HG03159 (cell line): ENCODE measurements around the gene ARMC2.
A peak's percentile ranks its signal among the peaks of the same experiment; 100 is the strongest.
"Not testable (repeated sequence)": the region's sequence is repeated elsewhere in the genome, so short reads cannot be mapped to it uniquely, and the experiment has no call there.

ENCODE experiments used
- ATAC-seq: cut with Tn5 transposase; IDR thresholded peaks from one replicate; pipeline ENCODE4 v1.9.1; 2021; ENCODE audit warnings: mild to moderate bottlenecking, moderate library complexity; ENCODE audit not compliant: unreplicated experiment

The ARMC2 gene

DNA sequence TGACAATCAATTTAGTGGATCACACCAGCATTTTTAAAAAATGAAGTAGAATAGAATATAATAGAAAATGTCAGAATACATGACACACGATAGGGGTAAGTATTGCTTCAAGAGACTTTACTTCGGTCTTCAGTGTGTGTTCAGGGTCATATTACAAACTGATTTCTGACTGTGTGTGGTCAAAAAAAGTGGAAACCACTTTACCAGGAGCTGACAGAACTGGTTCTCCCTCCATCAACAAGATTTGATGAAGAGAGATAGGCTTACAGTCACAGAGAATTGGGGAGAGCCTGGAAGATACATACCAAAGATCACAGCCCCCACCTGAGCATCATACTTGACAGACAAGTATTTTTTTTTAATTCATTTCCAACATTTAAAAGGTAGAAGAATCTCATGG lies 21.7 kb downstream of the ARMC2 start:
- no peak for ATAC-seq

DNA sequence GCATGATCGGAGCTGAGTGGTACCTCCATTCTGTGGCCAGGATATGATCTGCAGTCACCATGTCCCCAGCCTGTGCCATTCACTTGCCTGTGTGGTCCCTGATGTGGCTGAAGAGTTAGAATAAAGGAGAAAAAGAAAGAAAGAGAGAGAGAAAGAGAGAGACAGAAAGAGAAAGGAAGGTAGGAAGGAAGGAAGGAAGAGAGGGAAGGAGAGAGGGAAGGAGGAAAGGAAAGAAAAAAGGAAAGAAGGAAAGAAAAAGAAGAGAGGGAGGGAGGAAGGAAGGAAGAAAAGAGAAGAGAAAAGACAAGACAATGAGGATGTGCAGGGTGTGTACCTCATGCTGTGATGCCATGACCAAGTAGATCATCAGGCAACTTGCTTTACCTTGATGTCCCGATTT lies 22.1 kb downstream of the ARMC2 start:
- ATAC-seq = no peak

DNA sequence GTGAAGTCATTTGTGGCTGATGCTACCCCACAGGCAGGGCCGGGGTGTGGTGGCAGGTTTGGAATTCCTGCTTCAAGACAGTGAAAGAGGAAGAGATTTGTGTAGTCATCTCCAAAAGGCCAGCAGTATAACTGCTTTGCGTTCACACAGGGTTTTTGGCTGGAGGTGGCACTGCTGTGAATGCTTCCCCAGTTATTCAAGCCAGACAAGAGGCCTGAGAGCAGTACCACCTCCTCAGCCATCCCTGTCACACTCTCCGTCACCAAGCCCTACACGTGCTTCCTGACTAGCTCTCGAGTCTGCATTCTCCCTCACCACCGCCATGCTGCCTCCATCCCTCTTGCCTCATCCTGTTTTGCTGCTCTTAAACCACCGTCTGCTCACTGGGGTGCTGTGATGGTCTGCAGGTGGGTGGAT lies 23.9 kb downstream of the ARMC2 start:
- no peak for ATAC-seq

DNA sequence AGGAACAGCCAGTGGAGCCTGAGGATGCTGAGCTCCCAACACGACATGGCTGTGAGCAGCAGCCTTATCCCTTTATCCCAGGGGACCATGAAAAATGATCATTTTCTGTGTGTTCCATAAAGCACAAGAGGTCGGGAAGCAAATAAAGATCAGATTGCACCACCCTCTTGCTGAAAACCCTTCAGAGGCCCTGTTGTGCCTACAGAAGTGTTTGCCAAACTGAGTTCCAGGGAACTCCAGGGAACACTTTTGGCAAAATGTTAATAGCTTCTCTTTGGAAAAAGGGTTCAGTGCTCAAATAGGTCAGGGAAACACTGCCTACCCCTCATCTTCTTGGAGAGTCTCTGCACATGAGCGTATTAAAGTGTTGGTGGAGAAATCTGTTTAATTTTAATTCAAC lies 24.4 kb downstream of the ARMC2 start:
- ATAC-seq = no peak

DNA sequence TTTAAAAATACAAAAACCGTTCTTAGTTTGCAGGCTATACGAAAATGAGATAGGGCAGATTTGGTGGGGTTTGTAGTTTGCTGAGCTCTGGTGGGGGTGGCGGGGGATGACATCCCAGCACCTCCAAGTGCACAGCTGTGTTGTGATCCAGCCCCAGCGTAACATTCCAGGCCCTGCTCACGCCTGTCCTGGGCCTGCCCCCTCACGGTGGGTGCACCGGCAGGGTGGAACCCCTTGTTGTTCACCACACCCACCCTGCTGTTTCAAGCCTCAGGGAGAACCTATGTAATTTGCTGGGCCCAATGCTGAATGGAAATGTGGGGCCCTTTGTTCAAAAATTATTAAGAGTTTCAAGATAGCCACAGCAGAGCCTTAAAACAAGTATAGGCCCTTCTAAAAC lies 25.0 kb downstream of the ARMC2 start:
- ATAC-seq = no peak

DNA sequence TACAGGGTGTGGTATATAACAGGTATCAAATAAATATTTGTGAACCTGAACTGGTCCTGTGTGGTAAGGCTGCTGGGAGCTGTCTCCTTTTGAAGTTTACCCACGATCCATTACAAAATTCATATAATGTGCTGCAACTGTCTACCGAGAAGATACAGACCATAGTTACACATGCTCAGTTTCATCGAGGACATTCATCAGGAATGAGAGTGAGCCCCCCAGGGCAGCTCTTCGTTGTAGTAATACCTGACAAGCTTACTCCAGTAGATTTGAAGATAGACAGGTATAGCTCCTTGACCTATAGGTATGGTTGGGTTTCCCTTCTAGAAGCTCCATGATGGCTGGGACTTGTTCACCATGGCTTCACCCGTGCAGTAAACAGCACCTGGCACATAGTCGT lies 25.7 kb downstream of the ARMC2 start:
- ATAC-seq = no peak

DNA sequence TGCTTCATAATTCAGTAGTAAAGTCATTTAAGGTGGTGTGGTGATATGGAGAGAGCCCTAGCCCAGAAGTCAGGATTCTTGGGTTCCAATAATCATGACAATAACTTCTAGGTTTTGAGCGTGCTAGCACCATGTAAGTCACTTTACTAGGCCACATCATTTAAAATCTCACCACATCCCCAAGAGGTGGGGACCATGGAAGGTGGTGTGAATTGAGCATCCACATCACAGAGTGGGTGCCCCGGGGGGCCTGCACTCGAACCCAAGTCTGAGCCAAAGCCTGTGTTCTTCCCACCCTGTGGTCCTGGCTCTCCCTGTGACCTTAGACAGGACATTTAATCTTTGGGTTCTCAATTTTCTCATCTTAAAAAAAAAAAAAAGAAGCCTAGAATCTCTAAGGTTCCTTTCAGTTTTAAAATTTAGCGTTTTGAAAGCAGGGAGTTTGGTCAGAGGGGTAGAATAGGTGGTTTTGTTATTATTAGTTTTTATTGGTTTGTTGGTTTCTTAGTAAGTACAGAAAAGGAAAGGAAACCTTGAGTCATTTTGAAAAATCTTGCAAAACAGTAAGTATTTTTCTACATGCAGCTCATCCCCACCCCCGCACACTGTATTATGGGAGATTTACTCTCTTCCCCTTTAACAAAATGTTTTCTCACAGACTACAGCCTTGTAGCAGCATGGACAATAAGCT lies 26.4 kb downstream of the ARMC2 start:
- peak; percentile 77 for ATAC-seq

DNA sequence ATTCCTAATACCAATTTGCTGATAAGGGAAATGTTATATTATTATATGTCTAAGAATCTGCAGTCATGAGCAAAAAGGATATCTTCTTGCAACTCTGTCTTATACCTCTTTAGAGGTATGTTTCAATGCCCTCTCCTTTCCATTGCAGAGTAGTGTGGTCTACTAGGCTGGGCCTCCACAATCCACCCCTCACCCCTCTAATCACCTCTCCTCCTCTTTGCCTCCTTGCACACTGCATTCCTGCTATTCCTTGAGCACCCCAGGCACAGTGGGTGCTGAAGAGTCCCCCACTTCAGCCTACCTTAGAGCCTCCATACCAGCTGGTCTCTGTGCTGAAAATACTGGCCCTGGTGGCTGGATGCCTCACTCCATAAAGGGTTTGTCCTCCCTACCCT lies 26.9 kb downstream of the ARMC2 start:
- peak; percentile 39 for ATAC-seq

DNA sequence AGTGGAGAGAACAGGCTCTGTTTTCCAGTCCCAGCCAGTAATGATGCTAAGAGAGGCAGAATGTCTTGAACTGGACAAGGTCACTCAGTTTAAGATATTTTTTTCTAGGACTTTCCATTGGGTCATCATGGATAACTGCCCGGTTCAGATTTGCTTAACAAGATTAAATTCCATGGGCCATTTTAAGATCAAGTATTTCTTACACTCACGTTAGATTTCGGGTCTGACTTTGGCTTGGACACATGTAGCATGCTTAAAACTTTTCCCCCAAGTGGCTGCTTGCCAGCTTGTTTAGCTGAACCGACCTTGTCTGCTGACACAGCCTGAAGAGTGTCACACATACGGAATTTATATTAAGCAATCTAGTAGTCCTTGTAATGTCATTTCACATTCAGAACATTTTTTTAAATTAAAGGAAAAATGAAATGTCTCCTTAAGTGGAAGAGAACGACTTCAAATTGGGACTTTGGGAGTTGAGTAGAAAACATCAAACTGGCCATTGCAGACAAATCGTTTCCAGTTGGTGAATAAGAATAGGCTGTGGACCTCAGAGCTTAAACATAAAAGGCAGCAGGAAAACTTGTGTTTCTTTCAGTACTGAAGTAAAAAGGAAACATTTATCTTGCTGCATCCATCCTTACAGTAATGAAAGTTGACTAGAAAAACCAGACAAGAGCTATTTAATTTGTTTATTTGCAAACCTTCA lies 29.0 kb downstream of the ARMC2 start:
- ATAC-seq = no peak

DNA sequence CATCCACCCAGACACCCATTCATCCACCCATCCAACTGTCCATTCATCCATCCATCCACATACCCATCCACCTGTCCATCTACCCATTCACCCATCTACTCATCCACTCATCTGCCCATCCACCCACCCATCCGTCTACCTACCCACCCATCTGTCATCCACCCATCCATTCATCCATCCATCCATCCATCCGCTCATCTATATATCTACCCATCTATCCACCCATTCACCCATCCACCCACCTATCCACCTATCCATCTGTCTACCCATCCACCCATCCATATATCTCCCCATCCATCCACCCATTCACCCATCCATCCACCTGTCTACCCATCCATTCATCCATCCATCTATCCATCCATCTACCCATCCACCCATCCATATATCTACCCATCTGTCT lies 30.7 kb downstream of the ARMC2 start:
- no peak for ATAC-seq

DNA sequence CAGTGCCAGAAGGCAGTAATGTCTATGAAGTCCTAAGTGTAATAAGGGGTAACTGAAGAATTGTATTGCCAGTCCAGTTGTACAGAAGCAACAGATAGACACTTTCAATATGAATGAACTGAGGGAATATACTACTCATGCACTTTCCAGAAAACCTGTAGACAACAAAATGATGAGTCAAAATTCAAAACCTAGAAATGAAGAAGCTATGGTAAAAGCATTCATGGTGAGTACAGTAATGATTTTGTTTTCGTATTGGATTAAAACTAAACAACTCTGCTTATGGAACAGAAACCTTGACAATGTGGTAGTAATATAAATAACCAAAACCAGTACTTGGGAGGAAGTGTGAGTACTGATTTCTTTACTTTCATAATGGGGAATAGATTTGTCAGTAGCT lies 35.0 kb downstream of the ARMC2 start:
- ATAC-seq = peak; percentile 87

DNA sequence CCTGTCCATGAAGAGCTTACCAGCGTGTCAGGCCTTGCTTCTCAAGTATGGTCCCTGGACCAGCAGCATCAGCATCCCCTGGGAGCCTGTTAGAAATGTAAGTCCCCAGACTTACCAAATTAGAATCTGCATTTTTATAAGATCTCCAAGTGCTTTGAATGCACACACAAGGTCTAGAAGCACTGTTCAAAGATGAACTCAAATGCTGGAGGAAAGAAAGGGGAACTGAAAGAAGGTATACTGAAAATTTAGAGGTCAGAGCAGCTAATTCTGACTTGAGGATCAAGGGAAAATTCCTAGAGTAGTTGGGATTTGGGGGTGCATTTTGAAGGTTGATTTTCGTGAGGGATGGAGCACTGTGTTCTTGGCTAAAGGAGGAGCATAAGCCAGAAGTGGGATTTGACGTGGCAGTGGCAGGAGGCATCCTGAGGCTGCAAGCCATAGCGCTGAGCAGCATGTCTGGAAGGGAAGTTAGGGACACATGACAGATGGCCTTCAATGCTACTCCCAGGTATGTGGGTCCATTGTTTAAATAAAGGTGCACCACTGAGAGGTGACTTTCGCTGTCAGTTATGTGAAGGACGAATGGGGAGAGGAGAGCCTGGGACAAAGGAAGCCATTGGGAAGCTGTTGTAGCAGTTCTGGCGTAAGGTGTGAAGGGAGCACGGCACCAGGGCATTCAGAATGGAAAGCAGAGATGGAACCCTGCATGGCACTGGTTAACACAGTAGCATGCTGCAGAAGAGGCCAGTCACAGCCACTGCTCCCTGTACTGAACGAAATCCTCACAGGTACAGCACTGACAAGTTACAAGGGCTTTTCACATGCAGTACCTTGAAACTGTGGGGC lies 36.2 kb downstream of the ARMC2 start:
- ATAC-seq = no peak

DNA sequence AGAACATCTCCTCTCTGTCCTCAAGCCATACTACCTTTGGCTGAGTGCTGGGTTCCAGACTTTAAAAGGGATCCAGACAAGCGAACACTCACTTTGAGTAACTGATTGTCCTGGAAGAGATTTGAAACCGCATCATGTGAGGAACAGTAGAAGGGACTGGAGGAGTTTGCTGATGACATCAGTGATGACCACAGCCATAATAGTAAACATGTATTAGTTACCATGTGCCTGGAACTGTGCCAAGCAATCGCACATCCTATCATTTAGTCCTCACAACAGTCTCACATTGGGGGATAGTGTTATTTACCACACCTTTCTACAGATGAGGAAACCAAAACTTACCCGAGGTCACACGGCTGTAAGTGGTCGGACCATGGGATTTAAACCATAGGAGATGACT lies 39.8 kb downstream of the ARMC2 start:
- no peak for ATAC-seq

DNA sequence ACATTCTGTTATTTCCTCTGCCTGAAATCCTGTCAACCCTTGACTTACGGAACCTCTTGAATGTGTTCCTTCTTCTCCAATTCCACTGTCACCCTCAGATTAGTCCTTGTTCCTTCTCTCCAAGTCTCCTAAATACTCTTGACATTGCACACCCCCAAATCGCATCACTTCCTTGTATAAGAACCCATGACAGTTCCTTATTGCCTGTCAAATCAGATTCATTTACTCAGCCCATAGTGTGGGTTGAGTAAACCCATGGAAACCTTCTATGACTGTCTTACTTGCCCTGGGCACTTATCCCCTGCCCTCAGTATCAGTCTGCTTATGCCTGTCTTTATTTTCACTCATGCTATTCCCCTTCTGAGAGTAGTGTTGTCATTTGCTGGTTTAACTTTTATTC lies 40.5 kb downstream of the ARMC2 start:
- no peak for ATAC-seq

DNA sequence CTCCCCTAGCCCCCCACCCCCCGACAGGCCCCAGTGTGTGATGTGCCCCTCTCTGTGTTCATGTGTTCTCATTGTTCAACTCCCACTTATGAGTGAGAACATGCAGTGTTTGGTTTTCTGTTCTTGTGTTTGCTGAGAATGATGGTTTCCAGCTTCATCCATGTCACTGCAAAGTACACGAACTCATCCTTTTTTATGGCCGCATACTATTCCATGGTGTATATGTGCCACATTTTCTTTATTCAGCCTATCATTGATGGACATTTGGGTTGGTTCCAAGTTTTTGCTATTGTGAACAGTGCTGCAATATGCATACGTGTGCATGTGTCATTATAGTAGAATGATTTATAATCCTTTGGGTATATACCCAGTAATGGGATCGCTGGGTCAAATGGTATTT lies 42.7 kb downstream of the ARMC2 start:
- not testable (repeated sequence) for ATAC-seq

DNA sequence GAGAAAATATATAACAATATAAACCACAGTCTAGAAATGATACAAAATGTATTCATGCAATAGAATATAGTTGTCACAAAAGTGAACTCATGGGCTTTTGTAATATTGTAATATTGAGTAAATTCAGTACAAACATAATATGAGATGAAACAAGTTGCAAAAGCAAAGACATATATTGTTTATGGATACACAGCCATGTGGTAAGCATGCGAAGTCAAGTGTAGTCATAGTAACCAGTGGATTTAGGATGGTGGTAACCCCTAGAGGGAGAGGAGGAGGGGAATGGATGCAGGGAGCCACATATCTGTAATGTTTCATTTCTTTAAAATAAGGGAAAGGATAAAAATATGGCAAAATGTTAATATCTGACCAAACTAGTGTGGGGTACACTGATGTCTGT lies 47.3 kb downstream of the ARMC2 start:
- no peak for ATAC-seq

DNA sequence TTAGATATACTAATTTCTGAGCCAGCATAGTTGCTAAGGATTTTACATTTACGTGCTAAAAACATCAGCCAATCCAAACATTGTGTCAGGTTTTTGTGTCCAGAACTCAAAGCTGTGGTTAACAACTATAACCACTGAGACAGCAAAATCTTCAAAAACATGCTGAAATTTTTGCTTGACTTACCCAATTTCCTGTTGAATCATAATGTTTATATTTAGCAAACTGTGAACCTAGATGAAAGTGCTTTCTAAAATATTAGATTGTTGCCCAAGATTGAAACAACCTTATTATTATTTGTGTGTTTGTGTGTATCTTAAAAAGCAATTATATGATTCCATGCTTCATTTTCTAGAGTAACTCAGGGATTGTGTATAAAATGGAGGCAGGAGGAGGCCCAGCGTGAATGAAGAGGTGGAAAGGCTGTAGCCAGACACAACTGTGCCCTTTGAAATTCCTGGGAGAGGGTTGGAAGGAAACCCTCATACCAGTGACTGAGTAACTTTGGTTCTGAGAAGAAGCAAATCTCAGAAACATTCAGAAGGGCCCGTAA lies 48.0 kb downstream of the ARMC2 start:
- ATAC-seq = no peak

DNA sequence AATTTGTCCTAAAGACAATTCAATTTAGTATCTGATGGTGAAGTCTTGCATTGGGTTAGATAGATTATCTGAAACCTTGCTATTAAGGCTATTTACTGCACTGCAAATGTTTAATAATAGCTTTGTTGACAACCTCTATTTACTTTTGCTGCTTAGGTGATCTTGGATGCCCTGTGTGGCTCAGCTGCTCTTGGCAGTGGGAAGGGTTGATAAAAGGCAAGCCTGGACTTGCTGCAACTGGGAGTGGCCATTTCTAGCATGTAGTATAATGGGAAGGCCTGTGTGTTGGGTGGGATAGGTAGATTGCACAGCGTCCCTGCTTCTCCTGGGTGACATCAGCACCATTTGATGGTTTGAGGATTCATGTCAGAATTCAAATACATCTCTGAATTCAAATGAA lies 49.1 kb downstream of the ARMC2 start:
- ATAC-seq = no peak

DNA sequence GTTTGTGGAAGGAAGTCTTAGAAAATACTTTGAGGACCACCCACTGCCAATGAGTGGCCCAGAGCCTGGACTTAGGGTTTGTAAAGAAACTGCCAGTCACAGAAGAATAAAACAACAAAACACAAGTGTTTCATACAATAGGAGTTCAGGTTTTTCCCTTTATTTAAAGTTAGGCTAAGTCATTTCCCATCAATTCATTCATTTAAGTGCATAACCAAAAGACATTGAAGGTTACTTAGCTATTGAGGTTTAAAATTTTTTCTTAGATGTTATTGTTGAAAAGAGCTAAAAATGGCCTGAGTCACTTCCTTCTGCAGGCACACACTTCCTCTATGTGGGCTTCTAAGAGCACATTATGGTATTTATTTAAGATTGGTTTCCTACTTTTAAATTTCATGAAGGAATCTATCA lies 54.2 kb downstream of the ARMC2 start:
- ATAC-seq = no peak

DNA sequence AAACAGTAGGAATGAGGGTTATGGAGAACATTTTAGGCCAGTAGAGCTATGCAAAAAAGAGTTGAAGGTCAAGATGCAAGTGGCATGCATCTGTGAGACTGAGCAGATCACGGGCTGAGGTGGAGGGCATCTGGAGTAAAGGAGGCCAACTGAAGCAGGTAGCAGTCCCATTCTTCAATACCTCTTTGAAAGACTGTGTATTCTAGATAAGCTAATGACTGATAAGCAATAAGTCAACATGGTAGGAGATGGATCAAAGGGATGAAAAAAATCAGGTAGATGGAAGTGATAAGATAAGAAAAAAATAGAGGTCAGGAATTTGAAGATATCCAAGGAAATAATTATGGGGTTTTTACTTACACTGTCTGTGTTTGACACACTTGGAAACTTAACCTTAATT lies 55.6 kb downstream of the ARMC2 start:
- ATAC-seq = no peak

DNA sequence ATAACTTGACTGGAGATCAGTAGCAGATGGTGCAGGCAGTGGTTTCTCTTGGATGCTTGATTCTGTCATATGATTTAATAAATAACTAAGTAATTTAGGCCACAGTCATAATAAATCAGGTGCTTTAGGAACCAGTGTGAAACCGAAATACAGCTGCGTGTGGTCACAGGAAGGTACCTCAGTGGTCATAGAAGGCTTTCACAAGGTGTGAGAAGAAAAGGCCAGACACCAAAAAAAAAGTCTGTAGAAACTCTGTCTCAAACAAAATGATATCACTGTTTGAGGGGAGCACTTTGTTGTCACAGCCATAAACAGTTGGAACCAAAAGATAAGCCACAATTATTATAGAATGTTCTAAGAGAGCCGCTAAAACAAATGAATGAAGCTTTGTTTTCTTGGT lies 56.5 kb downstream of the ARMC2 start:
- ATAC-seq = peak; percentile 98
